ENCODE measurements around the gene BDNF.

BDNF gene

GRCh38 chr11:27718346-27718862, 18.1 kb upstream of the BDNF start:
- no peaks in the 10 kb centered on the region for H3K4me1 ChIP-seq (ENCODE audit: insufficient read depth, low read length, poor library complexity, severe bottlenecking)
- H3K79me2 ChIP-seq (ENCODE audit: insufficient read depth, low read length): no peaks in the 10 kb centered on the region
- H3K9me2 ChIP-seq (replicated peaks; ENCODE audit: low read depth, low read length): no peaks in the 10 kb centered on the region
- no peaks in the 10 kb centered on the region for H3K36me3 ChIP-seq (ENCODE audit: insufficient read depth, low read length)
- TF ChIP-seq CTCF (conservative IDR thresholded peaks at IDR 0.05; ENCODE audit: low read length): no peak
- no peak overlapping the region for H3K4me3 ChIP-seq (ENCODE audit: low read length, poor library complexity, severe bottlenecking)
- H3K4me2 ChIP-seq (ENCODE audit: low read depth, low read length, poor library complexity, severe bottlenecking): no peak overlapping the region
- H2AFZ ChIP-seq (ENCODE audit: low read length): no peak overlapping the region
- no peaks in the 10 kb centered on the region for H3K27me3 ChIP-seq (ENCODE audit: insufficient read depth, low read length, poor library complexity, severe bottlenecking)
- H3K9ac ChIP-seq (ENCODE audit: low read depth, low read length, poor library complexity, severe bottlenecking): no peak overlapping the region
- no peaks in the 10 kb centered on the region for H3F3A ChIP-seq (ENCODE audit: low read depth)
- H3K9me3 ChIP-seq (ENCODE audit: insufficient read depth, low read depth, low read length): peaks cover 5% of the 10 kb centered on the region; the same call in 1 of the 2 replicates
- H4K20me1 ChIP-seq (ENCODE audit: insufficient read depth, low read length, poor library complexity, severe bottlenecking): no peaks in the 10 kb centered on the region

- Histone ChIP-seq H3K9ac (ENCODE audit: low read depth, low read length, poor library complexity, severe bottlenecking) (no peak overlapping the region), H2AFZ (ENCODE audit: low read length) (no peak overlapping the region)
Measured at GRCh38 chr11:27717801-27718229, 17.6 kb upstream of the BDNF start.

GRCh38 chr11:27717377-27717776, 17.1 kb upstream of the BDNF start:
- no peak overlapping the region for H3K4me3 ChIP-seq (ENCODE audit: low read length, poor library complexity, severe bottlenecking)
- no peaks in the 10 kb centered on the region for H3K79me2 ChIP-seq (ENCODE audit: insufficient read depth, low read length)
- no peaks in the 10 kb centered on the region for H3K9me2 ChIP-seq (replicated peaks; ENCODE audit: low read depth, low read length)
- no peak overlapping the region for H3K4me2 ChIP-seq (ENCODE audit: low read depth, low read length, poor library complexity, severe bottlenecking)
- no peaks in the 10 kb centered on the region for H3F3A ChIP-seq (ENCODE audit: low read depth)
- no peaks in the 10 kb centered on the region for H3K36me3 ChIP-seq (ENCODE audit: insufficient read depth, low read length)
- H3K27me3 ChIP-seq (ENCODE audit: insufficient read depth, low read length, poor library complexity, severe bottlenecking): no peaks in the 10 kb centered on the region
- TF ChIP-seq CTCF (conservative IDR thresholded peaks at IDR 0.05; ENCODE audit: low read length) (peak; percentile 40; the same call in 1 of the 2 replicates), EZH2phosphoT487 (IDR thresholded peaks at IDR 0.05; ENCODE audit: borderline replicate concordance) (no peak)
- no peaks in the 10 kb centered on the region for H4K20me1 ChIP-seq (ENCODE audit: insufficient read depth, low read length, poor library complexity, severe bottlenecking)
- H3K4me1 ChIP-seq (ENCODE audit: insufficient read depth, low read length, poor library complexity, severe bottlenecking): no peaks in the 10 kb centered on the region
- H3K9me3 ChIP-seq (ENCODE audit: insufficient read depth, low read depth, low read length): peaks cover 5% of the 10 kb centered on the region; the same call in 1 of the 2 replicates
- no peak overlapping the region for H3K9ac ChIP-seq (ENCODE audit: low read depth, low read length, poor library complexity, severe bottlenecking)
- H2AFZ ChIP-seq (ENCODE audit: low read length): no peak overlapping the region

More at GRCh38 chr11:27717801-27718229, 17.6 kb upstream of the BDNF start:
- Histone ChIP-seq H3K36me3 (ENCODE audit: insufficient read depth, low read length) (no peaks in the 10 kb centered on the region), H3K9me2 (replicated peaks; ENCODE audit: low read depth, low read length) (no peaks in the 10 kb centered on the region), H3K79me2 (ENCODE audit: insufficient read depth, low read length) (no peaks in the 10 kb centered on the region), H3K9me3 (ENCODE audit: insufficient read depth, low read depth, low read length) (peaks cover 5% of the 10 kb centered on the region; the same call in 1 of the 2 replicates), H3F3A (ENCODE audit: low read depth) (no peaks in the 10 kb centered on the region), H4K20me1 (ENCODE audit: insufficient read depth, low read length, poor library complexity, severe bottlenecking) (no peaks in the 10 kb centered on the region), H3K27me3 (ENCODE audit: insufficient read depth, low read length, poor library complexity, severe bottlenecking) (no peaks in the 10 kb centered on the region), H3K4me3 (ENCODE audit: low read length, poor library complexity, severe bottlenecking) (no peak overlapping the region), H3K4me1 (ENCODE audit: insufficient read depth, low read length, poor library complexity, severe bottlenecking) (no peaks in the 10 kb centered on the region), H3K4me2 (ENCODE audit: low read depth, low read length, poor library complexity, severe bottlenecking) (no peak overlapping the region)
- TF ChIP-seq CTCF (conservative IDR thresholded peaks at IDR 0.05; ENCODE audit: low read length) (no peak), EZH2phosphoT487 (IDR thresholded peaks at IDR 0.05; ENCODE audit: borderline replicate concordance) (no peak)
